Activated T-cell treated with anti-CD3 and anti-CD28 coated beads for 4 hours (primary cell): ENCODE results near the gene EEF1AKMT2.

Experiments used
- DNase-seq: peaks from one replicate; pipeline ENCODE4 v3.0.0-alpha.2; 2020

Gene EEF1AKMT2

DNA sequence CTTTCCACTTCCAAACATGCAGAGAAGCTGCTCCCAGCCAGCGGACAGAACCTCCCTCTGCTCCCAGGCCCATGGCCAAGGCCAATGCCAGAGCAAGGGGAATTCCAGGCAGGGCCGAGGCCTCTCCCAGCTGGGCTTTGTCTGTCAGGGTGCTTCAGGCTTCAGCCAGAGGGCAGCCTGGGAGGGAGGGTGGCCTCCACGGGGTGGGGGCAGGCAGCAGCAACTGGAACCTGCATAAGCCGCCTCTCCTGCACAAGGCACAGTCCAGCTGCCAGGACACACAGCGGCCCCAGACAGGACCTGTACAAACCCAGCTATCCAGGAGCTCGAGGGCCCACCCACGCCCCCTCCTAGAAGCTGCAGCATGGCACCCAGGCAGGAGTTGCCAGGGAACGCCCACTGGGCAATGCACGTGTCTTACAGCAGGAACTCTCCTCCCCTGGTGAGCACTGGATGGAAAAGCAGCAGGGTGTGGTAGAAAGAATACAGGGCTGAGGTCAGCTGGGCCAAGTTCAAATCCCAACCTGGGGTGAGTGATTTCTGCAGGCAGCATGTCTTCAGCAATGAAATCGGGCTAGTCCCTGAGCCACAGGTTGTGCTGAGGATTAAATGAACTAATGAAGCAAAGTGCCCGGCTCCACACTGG is 55.1 kb downstream of the EEF1AKMT2 start:
- no peak for DNase-seq

DNA sequence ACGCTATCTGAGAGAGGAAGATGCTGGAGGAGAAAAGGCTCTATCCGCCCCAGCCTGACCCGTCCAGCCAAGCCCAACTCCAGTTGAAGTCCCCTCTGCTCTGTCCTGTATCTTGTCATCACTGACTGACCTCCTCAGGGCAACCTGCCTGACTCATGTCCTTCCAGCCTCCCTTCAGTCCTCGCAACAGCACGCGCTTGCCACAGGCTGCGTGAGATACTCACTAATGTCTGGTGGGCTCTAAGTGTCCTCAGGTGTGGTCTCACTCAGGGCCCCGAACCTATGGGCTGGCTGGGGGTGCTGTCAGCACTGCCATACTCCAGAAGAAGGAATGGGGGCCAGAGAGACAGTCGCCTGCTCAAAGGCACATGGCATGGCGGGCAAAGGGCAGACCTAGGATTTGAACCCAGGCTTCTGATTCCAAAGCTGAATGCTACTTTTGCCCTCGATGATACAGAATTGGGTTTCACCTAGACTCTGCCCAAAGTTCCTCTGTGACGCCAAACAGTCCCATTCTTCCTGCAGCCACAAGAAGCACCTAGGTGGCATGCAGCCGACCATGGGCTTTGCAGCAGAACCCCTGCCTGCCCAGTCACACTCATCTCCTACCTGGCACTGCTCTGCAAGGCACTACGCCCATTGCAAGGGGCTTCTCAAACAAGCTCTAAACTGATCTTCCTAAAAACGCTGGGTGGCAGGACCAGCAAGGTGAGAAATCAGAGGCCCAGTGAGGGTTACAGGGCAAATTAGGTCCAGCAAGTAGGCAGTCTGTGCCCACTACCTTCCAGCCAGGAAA is 56.0 kb downstream of the EEF1AKMT2 start:
- no peak for DNase-seq

DNA sequence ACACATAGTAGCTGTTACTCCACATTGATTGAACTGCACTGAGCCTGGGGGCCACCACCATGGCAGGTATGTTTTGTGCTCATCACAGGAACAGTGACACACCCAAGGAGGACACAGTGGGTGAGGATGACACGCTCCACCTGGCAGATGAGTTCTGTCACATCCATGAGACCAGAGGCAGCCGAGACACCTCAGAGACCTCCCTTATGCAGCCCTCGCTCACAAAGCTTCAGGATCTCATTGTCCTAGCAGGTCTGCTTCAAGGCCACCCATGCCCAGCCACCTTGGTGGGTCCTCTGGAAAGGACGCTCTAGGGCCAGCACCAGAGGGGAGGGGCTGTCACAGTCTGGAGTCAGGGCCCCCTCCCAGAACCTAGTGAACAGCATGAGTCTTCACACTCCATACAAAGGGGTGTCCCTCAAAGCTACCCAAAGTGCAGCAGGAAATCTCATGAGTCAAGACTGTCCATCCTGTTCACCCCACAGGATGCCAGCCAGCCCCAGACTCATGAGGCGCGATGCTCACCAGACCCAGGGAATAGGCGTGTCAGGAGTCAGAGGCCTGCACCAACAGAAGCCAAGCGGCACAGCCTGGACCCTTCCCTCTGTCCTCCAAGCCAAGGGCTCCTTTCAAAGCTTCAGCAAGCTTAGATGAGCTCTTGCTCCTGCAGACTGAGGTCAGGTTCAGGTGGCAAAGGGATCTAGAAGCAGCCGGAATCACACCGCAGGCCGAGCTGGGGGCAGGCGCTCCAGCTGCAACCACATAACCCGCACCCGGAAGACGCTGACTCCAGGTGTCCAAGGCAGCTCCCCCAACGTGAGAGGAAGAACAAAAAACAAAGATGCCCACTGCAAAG is 57.1 kb downstream of the EEF1AKMT2 start:
- no peak for DNase-seq

DNA sequence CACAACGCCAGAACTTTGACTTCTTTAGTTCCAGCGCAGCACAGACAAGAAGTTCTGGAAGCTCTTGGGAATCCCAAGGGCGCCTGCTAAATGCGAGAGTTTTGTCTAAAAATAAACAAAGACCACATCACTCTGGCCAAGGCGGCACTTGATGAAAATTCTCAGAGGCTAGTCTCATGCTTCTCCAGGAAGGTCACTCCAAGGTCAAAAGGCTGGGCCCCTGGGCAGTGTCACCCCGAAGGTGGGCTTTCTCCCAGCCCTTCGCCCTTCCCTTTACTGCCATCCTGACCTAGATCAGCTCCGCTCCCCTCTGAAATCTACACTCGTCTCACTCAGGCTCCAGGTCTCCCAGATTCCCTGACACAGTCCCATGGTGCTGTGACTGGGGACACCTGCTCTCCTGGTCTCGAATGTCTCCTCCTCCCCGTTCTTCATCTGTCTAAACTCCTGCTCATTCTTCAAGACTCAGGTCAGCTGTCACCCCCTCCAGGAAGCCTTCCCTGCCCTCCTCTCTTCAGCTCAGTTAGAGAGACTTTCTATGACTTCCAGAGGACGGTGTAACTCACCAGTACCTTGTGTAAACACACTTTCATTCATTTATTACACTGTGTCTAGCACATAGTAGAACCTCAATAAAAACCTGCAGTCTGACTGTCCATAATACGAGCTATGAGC is 58.0 kb downstream of the EEF1AKMT2 start:
- no peak for DNase-seq

DNA sequence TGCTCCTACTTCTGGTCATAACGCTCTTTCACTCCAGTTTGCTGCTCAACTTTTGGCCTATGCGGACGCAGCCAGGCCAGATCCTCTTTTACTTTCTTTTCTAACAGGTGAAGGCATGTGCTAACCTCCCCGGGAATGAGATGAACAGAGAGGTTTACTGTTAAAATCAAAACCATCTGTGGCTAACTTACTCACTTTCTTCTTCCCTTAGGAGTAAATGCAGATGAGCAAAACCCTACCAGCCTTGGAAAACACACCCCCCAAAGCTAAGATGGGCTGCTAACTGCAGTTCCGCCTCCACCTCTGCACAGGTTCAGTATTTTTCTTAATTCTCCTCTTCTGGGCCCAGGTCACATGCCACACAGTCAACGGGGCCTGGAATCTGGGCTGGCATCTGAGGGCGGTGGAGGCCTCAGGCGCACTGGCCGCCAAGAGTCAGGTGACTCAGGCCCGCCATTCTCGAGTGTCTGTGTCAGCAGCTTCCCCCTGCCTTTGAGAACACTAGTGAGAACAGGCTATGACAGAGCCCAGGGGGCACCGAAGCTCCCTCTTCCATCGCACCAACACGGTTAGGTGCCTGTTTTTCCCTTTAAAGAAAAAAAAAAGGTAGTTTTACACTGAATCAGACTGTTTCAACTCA is 58.6 kb downstream of the EEF1AKMT2 start:
- no peak for DNase-seq

DNA sequence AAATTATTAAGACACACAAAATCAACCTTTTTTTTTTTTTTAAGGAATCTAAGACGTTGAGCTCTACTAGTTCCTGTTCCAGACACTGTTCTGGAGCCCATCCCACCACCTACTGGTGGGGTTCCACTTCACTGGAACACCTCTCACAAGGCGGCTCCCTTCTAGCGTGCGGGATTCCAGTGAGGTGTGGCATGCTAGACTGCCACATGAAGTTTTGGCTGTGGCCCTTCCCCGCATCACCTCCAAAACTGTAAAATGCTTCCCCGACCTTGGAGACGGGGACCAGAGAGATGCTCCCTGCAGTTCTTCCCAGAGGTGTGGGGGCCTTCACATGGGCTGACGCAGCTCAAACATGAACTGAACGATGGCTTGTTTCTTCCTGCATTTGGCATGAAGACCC is 60.1 kb downstream of the EEF1AKMT2 start:
- DNase-seq: no peak

DNA sequence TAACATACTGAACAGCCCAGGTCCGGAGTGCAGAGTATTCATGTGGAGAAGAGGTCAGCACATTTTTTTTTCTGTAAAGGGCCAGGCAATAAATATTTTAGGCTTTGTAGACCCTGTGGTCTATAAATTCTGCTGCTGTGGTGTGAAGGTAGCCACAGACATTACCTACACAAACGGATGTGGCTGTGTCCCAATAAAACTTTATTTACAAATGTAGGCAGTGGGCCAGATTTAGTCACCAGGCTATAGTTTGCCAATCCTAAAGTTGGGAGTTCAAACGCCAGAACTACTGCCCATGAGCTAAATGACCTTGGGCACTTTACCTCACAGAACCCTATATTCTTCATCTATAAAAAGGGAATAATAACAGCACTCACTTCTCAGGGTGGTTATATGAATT is 60.9 kb downstream of the EEF1AKMT2 start:
- DNase-seq: no peak

DNA sequence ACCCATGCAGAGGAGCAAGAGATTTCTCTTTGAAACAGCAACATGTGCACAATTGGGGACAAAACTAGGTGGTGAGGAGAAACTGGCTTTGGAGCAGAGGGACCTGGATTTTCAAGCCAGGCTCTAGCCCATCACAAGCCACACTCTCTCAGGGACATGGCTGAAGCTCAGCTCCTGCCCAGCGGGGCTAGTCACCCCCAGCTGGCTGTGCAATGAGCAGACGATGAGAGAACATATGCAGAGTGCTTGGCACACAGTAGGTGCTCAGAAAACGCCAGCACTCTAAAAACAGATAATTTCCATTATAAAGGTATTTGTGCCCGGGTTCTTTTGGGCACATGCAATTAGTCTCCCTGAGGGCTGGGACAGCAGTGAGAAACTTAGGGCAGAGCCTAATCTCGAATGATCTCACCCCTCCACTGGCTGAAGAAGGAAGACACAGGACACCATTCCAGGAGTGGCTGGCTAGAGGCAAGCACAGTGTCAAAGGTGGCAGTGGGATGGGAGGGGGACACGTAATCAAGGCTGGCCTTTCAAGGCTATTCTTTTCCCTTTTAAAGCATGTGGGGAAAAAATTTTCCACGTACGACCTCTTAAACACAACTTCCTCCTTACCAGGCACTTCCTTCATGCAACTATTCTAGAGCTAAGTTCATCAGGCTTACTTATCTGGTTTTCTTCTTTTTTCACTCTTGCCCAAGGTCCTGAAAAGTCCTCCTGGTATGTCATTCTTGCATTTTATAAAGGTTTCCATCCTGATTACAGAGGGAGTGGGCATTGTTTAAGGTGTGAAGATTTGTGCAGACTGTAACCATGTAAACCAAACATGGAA is 62.6 kb downstream of the EEF1AKMT2 start:
- no peak for DNase-seq

DNA sequence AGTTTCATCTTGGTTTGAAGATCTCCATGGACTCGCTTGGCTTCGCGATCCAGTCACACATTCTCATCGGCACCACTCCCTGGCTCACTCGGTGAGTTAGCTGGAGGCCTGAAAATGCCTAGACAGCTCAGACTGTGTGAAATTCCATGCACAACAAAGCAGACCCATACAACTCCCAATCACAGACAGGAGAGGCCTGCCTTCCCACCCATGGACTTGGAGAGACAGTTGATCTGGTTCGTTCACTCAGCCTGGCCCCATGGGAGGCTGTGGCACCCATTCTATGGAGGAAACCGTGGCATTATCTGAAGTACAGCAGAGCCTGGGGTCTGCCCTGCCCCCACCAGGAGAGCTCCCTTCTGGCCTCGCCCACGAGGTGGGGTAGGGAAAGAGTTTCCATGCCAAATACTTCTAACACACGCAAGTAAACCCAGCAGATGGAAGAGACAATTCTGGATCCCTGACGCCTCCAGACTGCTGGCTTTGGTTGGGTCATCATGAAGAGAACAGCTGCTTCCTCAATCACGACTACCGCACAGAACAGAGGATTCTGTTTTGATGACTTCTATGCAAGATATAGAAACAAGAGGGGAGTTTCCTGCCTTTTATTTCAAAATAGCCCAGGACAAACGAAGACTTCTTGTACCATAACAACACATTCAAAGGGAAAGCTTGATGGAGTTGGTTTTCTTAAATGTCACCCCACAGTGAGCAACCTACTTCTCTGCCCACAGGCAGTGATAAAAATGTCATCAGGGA is 63.4 kb downstream of the EEF1AKMT2 start:
- DNase-seq: no peak

DNA sequence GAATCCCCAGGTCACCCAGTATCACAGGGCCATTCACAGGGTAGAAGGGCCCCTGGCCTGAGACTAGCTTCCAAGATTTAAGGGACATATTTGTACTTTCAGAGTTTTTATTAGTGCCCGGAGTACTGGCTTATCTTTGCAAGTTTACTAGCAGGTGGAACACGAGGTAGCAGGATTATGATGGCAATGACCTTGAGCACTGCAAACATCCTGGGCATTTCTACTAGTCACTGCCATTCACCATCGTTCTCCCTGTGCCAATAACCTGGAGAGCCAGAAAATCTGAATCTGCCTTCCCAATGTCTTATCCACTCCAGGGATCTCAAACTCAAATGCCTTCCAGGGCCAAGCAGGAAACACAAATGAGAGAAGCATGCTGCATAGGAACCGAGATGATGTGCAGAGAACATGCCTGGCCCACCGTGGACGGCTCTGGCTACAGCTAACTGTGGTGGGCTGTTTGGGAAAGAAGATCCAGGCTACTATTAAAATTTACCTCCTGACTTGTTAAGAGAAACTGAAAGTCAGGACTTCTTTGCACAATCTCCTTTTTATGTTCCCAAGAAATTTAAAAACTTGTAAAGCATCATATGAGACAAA is 64.2 kb downstream of the EEF1AKMT2 start:
- DNase-seq: no peak

DNA sequence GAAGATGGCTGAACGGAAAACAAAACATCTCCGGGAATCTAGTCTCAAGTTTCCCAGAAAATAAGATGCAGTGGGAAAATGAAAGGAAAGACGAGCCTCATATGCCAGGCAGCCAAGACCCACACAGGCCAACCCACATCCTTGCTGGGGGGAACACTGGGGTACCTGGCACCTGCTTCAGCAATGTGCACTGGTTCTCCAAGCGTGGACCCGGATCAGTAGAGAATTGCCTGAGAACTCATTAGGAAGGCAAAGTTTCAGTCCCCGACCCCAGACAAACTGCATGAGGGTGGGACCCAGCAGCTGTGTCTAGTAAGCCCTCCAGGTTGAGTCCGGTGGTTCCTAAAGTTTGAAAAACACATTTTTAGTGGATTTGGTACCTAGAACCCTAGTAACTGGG is 65.9 kb downstream of the EEF1AKMT2 start:
- no peak for DNase-seq

DNA sequence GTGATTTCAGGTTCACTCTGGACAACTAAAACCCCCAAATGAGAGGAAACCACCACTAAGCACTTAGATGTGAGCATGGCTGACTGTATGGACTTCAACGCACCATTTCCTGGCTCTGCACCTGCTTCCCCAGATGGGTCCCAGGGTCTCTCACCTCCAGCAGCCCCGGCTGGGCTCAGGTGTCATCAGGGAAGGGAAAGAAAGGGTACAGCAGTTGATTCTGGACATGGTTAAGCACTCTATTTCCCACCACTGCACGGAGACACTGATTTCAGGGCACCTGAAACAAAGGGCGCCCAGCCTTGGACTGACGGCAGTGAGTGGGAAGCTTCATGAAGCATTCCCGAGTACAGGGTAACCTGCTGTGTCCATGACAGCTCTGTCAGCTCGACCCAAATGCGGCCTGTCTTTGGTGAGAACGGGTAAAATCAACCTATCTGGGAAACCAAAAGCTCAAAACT is 66.5 kb downstream of the EEF1AKMT2 start:
- DNase-seq: no peak

DNA sequence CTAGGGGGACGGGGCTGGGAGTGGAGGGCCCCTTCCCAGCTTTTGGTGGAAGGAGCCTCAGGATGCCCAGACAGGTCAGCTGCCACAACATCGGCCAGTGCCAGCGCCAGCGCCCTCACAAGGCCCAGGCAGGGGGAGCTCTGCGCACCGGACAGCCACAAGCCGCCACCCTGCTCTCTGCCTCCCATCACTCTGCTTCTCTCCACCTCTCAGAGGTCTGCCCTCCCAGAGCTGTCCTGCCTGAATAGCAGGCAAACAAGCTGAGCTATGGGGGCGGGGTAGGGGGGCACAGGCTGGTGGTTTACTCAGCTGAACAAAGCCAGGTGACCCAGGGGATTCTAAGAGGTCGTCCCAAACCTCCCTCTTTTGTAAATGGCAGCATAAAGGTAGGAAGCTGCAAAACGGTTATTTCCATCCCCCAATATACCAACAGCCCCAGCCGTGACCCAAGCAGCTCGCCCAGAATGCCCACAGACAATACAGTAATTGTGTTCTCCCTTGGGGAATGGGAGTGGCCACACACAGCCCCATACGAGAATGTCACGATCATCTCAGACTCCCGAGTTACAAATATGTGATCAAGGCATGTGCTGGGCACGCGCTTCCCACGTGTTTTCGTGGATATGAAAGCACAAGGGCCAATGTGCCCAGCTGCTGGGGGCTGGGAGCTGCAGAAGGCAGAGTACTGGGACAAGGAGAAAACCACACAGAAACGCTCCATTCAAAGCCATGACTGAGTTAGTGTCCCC is 67.2 kb downstream of the EEF1AKMT2 start:
- DNase-seq: no peak

DNA sequence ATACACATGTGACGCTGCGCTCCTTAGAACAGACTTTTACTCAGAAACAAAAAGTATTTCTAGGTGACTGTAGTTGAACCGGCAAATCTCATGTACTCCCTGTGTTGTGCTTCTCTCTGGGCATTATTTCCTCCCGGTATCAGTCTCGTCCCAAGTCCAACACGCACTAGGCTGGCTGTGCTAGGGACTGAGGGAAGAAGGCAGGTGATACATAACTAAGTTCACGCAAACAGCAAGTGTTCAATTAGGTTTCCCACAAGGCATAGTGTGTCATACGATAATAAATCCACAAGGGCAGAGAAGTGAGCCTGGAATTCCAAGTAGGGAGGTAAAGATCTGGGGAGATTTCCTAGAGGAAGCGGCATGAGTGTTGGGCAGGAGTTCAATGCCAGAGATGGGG is 67.9 kb downstream of the EEF1AKMT2 start:
- no peak for DNase-seq

DNA sequence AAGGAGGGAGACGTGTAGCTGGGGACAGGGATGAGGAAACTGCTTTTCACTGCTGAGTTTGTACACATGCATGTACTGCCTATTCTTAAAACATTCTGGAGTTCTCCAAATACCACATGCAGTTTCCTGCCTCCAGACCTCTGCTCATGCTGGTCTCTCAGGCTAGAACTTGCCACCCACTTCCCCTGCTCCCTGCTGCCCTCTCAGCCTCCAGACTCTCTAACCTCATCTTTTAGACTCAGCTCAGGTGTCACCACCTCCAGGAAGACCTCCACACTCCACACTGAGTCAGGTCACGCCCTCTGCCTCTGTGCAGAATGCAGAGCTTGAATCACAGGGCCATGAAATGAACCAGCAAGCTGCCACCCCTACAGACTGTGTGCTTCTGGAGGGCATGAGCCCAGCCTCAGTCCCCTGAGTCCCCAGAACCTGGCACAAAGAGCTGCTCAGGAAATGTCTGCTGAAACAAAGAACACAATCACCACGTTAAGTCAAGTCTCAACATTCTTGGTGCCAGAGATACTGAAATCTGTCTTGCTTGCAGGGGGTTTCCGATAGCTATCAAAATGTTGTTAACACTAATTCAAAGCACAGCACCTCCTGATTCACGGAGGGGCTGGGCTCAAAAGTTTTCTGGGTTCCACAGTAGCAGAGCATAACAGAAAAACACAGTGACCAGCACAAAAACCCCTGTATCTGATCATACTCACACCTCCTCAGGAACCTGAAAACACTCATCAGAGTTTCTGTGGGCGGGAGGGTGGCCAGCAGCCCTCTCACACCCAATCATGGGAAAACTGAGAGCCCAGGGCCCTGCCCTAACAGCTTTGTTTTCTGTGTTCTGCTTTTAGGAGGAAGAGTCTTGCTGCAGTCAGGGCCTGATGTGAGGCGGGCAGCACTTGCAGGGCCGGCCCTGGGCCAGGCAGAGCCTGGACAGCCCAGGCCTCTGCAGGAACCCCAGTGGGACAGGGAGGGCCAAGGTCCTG is 68.6 kb downstream of the EEF1AKMT2 start:
- DNase-seq: no peak

DNA sequence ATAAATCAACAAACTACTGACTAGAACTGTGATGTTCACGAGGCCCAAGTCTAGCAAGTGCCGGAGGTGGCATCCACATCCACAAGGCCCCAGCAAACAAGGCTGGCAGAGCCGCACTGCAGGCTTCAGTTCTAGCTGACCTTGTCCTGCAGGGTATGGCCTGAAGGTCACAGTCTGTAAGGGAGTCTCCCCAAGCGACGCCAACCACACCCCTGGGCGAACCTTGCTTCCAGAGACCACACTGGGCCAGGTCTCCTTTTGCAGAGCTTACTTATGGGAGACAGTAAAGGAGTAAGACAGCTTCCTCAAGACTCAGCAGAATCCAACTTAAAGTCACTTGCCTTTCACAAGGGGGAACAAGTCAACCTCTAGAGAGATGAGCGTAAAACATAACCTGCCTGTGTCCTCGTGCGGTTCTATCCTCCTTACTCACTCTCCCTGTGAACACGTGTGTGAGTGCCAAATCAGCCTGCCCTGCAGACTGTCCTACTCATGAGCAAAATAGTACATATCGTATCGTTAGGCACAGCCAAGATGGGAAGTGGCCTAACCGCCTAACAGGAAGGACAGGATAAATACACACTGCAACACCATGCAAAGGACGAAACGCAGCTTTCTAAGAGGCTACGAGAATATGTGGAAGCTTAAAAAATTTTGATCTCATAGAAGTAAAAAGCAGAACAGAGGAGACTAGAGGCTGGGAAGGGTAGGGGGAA is 70.2 kb downstream of the EEF1AKMT2 start:
- no peak for DNase-seq

DNA sequence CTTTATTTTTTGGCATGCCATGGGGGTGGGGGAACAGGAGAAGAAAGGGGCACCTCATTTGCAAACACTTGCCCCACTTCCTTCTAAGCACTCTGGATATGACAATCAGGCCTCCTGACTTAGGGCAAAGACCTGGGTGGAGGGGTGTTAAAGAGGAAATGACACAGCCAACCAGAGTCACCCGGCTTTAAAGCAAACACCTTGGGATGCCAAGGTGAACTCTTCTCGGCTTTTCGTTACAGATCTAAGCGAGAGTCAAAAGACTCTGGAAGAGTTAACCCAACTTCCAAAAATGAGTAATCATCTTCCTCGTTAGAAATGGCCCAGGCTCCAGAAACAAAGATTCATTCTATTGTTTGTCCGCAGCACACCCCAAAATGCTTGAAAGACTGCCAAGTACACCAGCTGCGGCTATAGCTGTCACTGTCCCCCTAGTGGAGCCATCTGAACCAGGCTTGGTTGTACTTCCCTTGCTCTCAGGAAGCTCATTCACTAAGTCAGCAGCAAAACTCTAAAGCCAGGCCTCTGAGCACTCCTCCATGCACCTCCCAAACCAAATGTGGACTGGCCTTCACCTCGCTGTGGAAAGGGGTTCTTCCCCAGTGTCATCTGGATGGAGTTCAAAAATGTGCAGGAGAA is 72.4 kb downstream of the EEF1AKMT2 start:
- DNase-seq: peak; percentile 51
